ENCODE results near the gene ATXN1.

ATXN1 gene

DNA sequence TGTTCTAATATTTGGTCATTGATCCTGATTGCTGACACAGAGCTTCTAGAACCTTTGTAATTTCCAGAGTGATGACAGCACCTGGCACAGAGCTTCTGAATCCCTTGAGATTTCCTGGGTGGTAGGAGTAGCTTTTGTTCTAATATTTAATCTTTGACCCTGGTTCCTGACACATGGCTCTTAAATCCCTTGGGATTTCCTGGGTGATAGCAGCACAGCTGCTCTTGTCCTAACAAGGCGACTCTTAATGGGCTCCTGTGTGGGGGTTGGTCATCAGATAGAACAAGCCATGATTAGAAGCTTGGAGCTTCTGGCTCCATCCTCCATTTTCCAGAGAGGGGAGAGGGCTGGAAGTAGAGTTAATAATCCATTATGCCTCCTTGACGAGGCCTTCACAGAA is 504.5 kb downstream of the ATXN1 start:
- H3K27me3 ChIP-seq (ENCODE audit: insufficient read depth, poor library complexity, severe bottlenecking) = no peaks in the 10 kb centered on the region
- DNase-seq (ENCODE audit: low read depth in 1 of 2, low spot score in 1 of 2) = no peak
- TF ChIP-seq, protein P1, sequence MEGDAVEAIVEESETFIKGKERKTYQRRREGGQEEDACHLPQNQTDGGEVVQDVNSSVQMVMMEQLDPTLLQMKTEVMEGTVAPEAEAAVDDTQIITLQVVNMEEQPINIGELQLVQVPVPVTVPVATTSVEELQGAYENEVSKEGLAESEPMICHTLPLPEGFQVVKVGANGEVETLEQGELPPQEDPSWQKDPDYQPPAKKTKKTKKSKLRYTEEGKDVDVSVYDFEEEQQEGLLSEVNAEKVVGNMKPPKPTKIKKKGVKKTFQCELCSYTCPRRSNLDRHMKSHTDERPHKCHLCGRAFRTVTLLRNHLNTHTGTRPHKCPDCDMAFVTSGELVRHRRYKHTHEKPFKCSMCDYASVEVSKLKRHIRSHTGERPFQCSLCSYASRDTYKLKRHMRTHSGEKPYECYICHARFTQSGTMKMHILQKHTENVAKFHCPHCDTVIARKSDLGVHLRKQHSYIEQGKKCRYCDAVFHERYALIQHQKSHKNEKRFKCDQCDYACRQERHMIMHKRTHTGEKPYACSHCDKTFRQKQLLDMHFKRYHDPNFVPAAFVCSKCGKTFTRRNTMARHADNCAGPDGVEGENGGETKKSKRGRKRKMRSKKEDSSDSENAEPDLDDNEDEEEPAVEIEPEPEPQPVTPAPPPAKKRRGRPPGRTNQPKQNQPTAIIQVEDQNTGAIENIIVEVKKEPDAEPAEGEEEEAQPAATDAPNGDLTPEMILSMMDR (IDR thresholded peaks at IDR 0.05; ENCODE audit: insufficient read depth, low read length) = no peak
- TF ChIP-seq GABPA (IDR thresholded peaks at IDR 0.05; ENCODE audit: low read depth) = no peak
- TF ChIP-seq, protein P2, sequence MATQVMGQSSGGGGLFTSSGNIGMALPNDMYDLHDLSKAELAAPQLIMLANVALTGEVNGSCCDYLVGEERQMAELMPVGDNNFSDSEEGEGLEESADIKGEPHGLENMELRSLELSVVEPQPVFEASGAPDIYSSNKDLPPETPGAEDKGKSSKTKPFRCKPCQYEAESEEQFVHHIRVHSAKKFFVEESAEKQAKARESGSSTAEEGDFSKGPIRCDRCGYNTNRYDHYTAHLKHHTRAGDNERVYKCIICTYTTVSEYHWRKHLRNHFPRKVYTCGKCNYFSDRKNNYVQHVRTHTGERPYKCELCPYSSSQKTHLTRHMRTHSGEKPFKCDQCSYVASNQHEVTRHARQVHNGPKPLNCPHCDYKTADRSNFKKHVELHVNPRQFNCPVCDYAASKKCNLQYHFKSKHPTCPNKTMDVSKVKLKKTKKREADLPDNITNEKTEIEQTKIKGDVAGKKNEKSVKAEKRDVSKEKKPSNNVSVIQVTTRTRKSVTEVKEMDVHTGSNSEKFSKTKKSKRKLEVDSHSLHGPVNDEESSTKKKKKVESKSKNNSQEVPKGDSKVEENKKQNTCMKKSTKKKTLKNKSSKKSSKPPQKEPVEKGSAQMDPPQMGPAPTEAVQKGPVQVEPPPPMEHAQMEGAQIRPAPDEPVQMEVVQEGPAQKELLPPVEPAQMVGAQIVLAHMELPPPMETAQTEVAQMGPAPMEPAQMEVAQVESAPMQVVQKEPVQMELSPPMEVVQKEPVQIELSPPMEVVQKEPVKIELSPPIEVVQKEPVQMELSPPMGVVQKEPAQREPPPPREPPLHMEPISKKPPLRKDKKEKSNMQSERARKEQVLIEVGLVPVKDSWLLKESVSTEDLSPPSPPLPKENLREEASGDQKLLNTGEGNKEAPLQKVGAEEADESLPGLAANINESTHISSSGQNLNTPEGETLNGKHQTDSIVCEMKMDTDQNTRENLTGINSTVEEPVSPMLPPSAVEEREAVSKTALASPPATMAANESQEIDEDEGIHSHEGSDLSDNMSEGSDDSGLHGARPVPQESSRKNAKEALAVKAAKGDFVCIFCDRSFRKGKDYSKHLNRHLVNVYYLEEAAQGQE (IDR thresholded peaks at IDR 0.05; ENCODE audit: insufficient replicate concordance, low read depth) = no peak
- TF ChIP-seq POLR2AphosphoS5 (IDR thresholded peaks at IDR 0.05; ENCODE audit: low read depth) = no peak
- TF ChIP-seq SPI1 (IDR thresholded peaks at IDR 0.05; ENCODE audit: borderline replicate concordance, low read depth) = no peak
- H3K27ac ChIP-seq (replicated peaks) = no peak overlapping the region
- no peak overlapping the region for H3K4me3 ChIP-seq (replicated peaks; ENCODE audit: insufficient read depth, low read length)

DNA sequence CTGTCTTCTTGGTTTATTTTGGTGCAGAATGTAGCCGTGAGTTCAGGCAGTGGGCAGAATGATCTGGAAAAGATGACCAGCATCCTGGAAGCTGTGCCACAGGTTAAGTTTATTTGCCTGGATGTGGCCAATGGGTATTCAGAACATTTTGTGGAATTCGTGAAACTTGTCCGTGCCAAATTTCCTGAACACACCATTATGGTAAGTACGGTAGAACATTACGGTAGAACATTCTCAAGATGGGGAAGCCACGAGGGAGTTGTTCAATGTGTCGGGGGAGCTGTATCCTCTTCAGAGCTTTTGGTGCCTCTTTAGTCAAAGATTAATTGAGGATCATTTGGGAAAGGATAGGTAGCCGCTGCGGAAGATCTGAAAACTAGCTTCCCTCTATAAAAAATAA is 506.7 kb downstream of the ATXN1 start:
- DNase-seq (ENCODE audit: low read depth in 1 of 2, low spot score in 1 of 2) = no peak
- Histone ChIP-seq H3K4me3 (replicated peaks; ENCODE audit: insufficient read depth, low read length) (no peak overlapping the region), H3K27ac (replicated peaks) (no peak overlapping the region), H3K27me3 (ENCODE audit: insufficient read depth, poor library complexity, severe bottlenecking) (no peaks in the 10 kb centered on the region)
- no peak for TF ChIP-seq SPI1 (IDR thresholded peaks at IDR 0.05; ENCODE audit: borderline replicate concordance, low read depth)
- TF ChIP-seq POLR2AphosphoS5 (IDR thresholded peaks at IDR 0.05; ENCODE audit: low read depth) = no peak
- TF ChIP-seq, protein P2 (IDR thresholded peaks at IDR 0.05; ENCODE audit: insufficient replicate concordance, low read depth) = no peak
- no peak for TF ChIP-seq GABPA (IDR thresholded peaks at IDR 0.05; ENCODE audit: low read depth)
- TF ChIP-seq, protein P1 (IDR thresholded peaks at IDR 0.05; ENCODE audit: insufficient read depth, low read length) = no peak

DNA sequence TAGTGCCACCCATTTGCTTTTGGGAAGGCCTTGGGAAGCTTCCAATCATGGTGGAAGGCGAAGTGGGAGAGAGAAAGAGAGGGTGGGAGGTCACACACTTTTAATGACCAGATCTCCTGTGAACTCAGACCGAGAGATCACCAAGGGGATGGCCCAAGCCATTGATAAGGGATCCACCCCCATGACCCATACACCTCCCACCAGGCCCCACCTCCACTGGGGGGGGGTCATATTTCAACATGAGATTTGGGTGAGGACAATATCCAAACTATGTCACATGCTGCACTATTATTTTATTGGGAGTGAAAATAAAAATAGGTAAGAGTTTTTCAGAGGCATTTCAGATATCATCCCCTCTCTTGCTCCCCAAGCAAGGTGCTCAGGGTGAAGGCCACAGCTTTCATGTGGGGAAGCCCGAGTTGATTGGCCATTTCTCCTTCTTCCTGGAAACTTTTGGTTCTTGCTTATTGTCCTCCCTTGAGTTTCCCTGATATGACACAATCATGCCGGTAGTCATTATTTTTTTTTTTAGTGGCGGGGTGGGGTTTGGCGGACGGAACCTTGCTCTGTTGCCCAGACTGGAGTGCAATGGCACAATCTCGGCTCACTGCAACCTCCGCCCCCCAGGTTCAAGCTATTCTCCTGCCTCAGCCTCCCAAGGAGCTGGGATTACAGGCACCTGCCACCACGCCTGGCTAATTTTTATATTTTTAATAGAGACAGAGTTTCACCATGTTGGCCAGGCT is 507.7 kb downstream of the ATXN1 start:
- TF ChIP-seq, protein P2 (IDR thresholded peaks at IDR 0.05; ENCODE audit: insufficient replicate concordance, low read depth) = no peak
- TF ChIP-seq POLR2AphosphoS5 (IDR thresholded peaks at IDR 0.05; ENCODE audit: low read depth) (no peak), GABPA (IDR thresholded peaks at IDR 0.05; ENCODE audit: low read depth) (no peak), SPI1 (IDR thresholded peaks at IDR 0.05; ENCODE audit: borderline replicate concordance, low read depth) (no peak)
- TF ChIP-seq, protein P1 (IDR thresholded peaks at IDR 0.05; ENCODE audit: insufficient read depth, low read length) = no peak
- DNase-seq (ENCODE audit: low read depth in 1 of 2, low spot score in 1 of 2) = no peak
- Histone ChIP-seq H3K27me3 (ENCODE audit: insufficient read depth, poor library complexity, severe bottlenecking) (no peaks in the 10 kb centered on the region), H3K27ac (replicated peaks) (no peak overlapping the region), H3K4me3 (replicated peaks; ENCODE audit: insufficient read depth, low read length) (no peak overlapping the region)

Measured in HL-60 (cell line).